DMS53 (cell line): ENCODE measurements around the gene FOXM1.
"Not testable (repeated sequence)": the region's sequence is repeated elsewhere in the genome, so short reads cannot be mapped to it uniquely, and the experiment has no call there.

Experiments
- DNase-seq: peaks from one replicate; lab custom pipeline; 2025; lab: John Stamatoyannopoulos, UW

The FOXM1 gene

GRCh38 chr12:2879853-2880252, 2.9 kb upstream of the FOXM1 start:
- no peak for DNase-seq

- peak; percentile 87 for DNase-seq
Measured at GRCh38 chr12:2877953-2878732, 1.2 kb upstream of the FOXM1 start.

GRCh38 chr12:2876431-2877046, 435 bp downstream of the FOXM1 start:
- DNase-seq: peak; percentile 93

- not testable (repeated sequence) for DNase-seq
Measured at GRCh38 chr12:2868986-2869632, 7.9 kb downstream of the FOXM1 start.

- DNase-seq: no peak
Measured at GRCh38 chr12:2864198-2864597, 12.8 kb downstream of the FOXM1 start.

- not testable (repeated sequence) for DNase-seq
Measured at GRCh38 chr12:2863402-2863801, 13.6 kb downstream of the FOXM1 start.

GRCh38 chr12:2862876-2863275, 14.1 kb downstream of the FOXM1 start:
- no peak for DNase-seq

GRCh38 chr12:2860170-2860569, 16.8 kb downstream of the FOXM1 start:
- no peak for DNase-seq

- DNase-seq: no peak
Measured at GRCh38 chr12:2858944-2859421, 18.0 kb downstream of the FOXM1 start.

GRCh38 chr12:2858334-2858733, 18.6 kb downstream of the FOXM1 start:
- DNase-seq: no peak

- no peak for DNase-seq
Measured at GRCh38 chr12:2857576-2857975, 19.4 kb downstream of the FOXM1 start.

GRCh38 chr12:2857021-2857431, 19.9 kb downstream of the FOXM1 start, which contains the start of gene TEX52:
TSS of gene TEX52 (minus strand) at chr12:2857039. CDS start at chr12:2857026, 13 bp downstream.
- DNase-seq: peak; percentile 99

- peak; percentile 89 for DNase-seq
Measured at GRCh38 chr12:2856051-2856450, 20.9 kb downstream of the FOXM1 start.

GRCh38 chr12:2855546-2855945, 21.4 kb downstream of the FOXM1 start:
- DNase-seq: no peak

GRCh38 chr12:2854669-2855453, 22.1 kb downstream of the FOXM1 start:
- DNase-seq: peak; percentile 88

GRCh38 chr12:2853626-2854025, 23.3 kb downstream of the FOXM1 start:
- DNase-seq: peak; percentile 94

GRCh38 chr12:2851931-2852330, 25.0 kb downstream of the FOXM1 start:
- no peak for DNase-seq

- no peak for DNase-seq
Measured at GRCh38 chr12:2845280-2845679, 31.7 kb downstream of the FOXM1 start.

- peak; percentile 33 for DNase-seq
Measured at GRCh38 chr12:2844786-2845185, 32.2 kb downstream of the FOXM1 start.

- no peak for DNase-seq
Measured at GRCh38 chr12:2842948-2843347, 34.0 kb downstream of the FOXM1 start.

- no peak for DNase-seq
Measured at GRCh38 chr12:2841056-2841650, 35.8 kb downstream of the FOXM1 start.

- DNase-seq: no peak
Measured at GRCh38 chr12:2836574-2836973, 40.4 kb downstream of the FOXM1 start.
